Activated CD4-positive, alpha-beta T cell treated with anti-CD3 and anti-CD28 coated beads, Interleukin-2, amount 10 ng/mL, durations not matched to agents 24 days and 14 days (primary cell): ENCODE results near the gene GADD45GIP1. TPM values are rescaled to one million over a fixed set of nuclear protein-coding genes. Genes with fewer than 3 reads are reported as not detected.

Source experiments
- DNase-seq: peaks from one replicate; pipeline ENCODE4 v3.0.0; 2022
- H3K27ac Mint-ChIP-seq: one replicate; pipeline ENCODE4 v1.8.0; 2022; ENCODE audit warnings: mild to moderate bottlenecking, mixed read lengths
- H3K27me3 Mint-ChIP-seq: one replicate; pipeline ENCODE4 v1.8.0; 2022; ENCODE audit warnings: mixed read lengths
- H3K36me3 Mint-ChIP-seq: one replicate; pipeline ENCODE4 v1.8.0; 2022; ENCODE audit warnings: low read depth, mild to moderate bottlenecking, mixed read lengths
- H3K4me1 Mint-ChIP-seq: one replicate; pipeline ENCODE4 v1.8.0; 2021; ENCODE audit warnings: mixed read lengths
- H3K4me3 Mint-ChIP-seq: one replicate; pipeline ENCODE4 v1.8.0; 2022; ENCODE audit warnings: mild to moderate bottlenecking, moderate library complexity, mixed read lengths
- H3K9me3 Mint-ChIP-seq: one replicate; pipeline ENCODE4 v1.8.0; 2021; ENCODE audit warnings: mixed read lengths
- intact Hi-C: fragments of 100-400 bp; cut with micrococcal nuclease; formaldehyde crosslinking; loops from one replicate; pipeline ENCODE4 v1.15.1; 2023
- total RNA-seq: library from RNA; stranded (reverse); gene quantifications from 2 replicates; pipeline ENCODE4 v1.2.3, GENCODE V29; 2022

GADD45GIP1 gene
- total RNA-seq, 1 donor from 2014 or later: 32.4 TPM

GRCh38 chr19:12913851-12914690, 43.0 kb downstream of the GADD45GIP1 start:
- DNase-seq: peak; percentile 88

GRCh38 chr19:12913011-12913561, 43.9 kb downstream of the GADD45GIP1 start:
- H3K4me1 Mint-ChIP-seq: peaks cover 16% of the 10 kb centered on the region
- H3K4me3 Mint-ChIP-seq: no peak overlapping the region
- intact Hi-C loops: loop anchor here (10.0 kb wide), 1 partner anchor 1612 kb away; the partner anchor contains the start of gene TECR
- H3K9me3 Mint-ChIP-seq: no peaks in the 10 kb centered on the region
- no peaks in the 10 kb centered on the region for H3K27me3 Mint-ChIP-seq
- no peaks in the 10 kb centered on the region for H3K36me3 Mint-ChIP-seq
- H3K27ac Mint-ChIP-seq: peak overlapping the region; percentile 70
- no peak for DNase-seq

More at GRCh38 chr19:12913851-12914690, 43.0 kb downstream of the GADD45GIP1 start:
- H3K4me1 Mint-ChIP-seq: peaks cover 24% of the 10 kb centered on the region
- intact Hi-C loops: loop anchor here (10.0 kb wide), 1 partner anchor 1611 kb away; the partner anchor contains the start of gene TECR
- H3K4me3 Mint-ChIP-seq: peak overlapping the region; percentile 65
- H3K9me3 Mint-ChIP-seq: no peaks in the 10 kb centered on the region
- peak overlapping the region; percentile 91 for H3K27ac Mint-ChIP-seq
- H3K27me3 Mint-ChIP-seq: peaks cover under 1% of the 10 kb centered on the region
- peaks cover under 1% of the 10 kb centered on the region for H3K36me3 Mint-ChIP-seq

GRCh38 chr19:12912571-12912970, 44.5 kb downstream of the GADD45GIP1 start:
- Mint-ChIP-seq H3K9me3 (no peaks in the 10 kb centered on the region), H3K36me3 (no peaks in the 10 kb centered on the region), H3K4me1 (peaks cover 16% of the 10 kb centered on the region), H3K27ac (no peak overlapping the region), H3K27me3 (no peaks in the 10 kb centered on the region), H3K4me3 (no peak overlapping the region)
- intact Hi-C loops: loop anchor here (10.0 kb wide), 1 partner anchor 1612 kb away; the partner anchor contains the start of gene TECR
- no peak for DNase-seq

GRCh38 chr19:12907166-12907565, 49.9 kb downstream of the GADD45GIP1 start:
- Mint-ChIP-seq H3K36me3 (no peaks in the 10 kb centered on the region), H3K27me3 (no peaks in the 10 kb centered on the region), H3K9me3 (no peaks in the 10 kb centered on the region), H3K4me3 (no peak overlapping the region), H3K4me1 (no peaks in the 10 kb centered on the region), H3K27ac (no peak overlapping the region)
- intact Hi-C loops: no loop called here
- DNase-seq: no peak

Other genes starting within 250 kb of the GADD45GIP1 start
- 153 and 163 TPM in 2 replicates for gene TNPO2, start 233.3 kb downstream of the GADD45GIP1 start, total RNA-seq
- 216 and 218 TPM in 2 replicates for gene TRIR, start 222.5 kb downstream of the GADD45GIP1 start, total RNA-seq
- 64.6 and 67.3 TPM in 2 replicates for gene GET3, start 219.7 kb downstream of the GADD45GIP1 start, total RNA-seq
- not detected in 2 replicates for gene BEST2, start 205.4 kb downstream of the GADD45GIP1 start, total RNA-seq
- 17.8 and 18.3 TPM in 2 replicates for gene HOOK2, start 181.7 kb downstream of the GADD45GIP1 start, total RNA-seq
- gene JUNB, start 165.7 kb downstream of the GADD45GIP1 start, total RNA-seq: 302 and 310 TPM in 2 replicates
- 277 and 294 TPM in 2 replicates for gene PRDX2, start 155.4 kb downstream of the GADD45GIP1 start, total RNA-seq
- gene THSD8, start 155.2 kb downstream of the GADD45GIP1 start, total RNA-seq: 26.8 and 32.7 TPM in 2 replicates
- gene RNASEH2A, start 150.6 kb downstream of the GADD45GIP1 start, total RNA-seq: 35.8 and 51.5 TPM in 2 replicates
- not detected in 2 replicates for gene RTBDN, start 122.6 kb downstream of the GADD45GIP1 start, total RNA-seq
- gene MAST1, start 118.7 kb downstream of the GADD45GIP1 start, total RNA-seq: 1.6 and 2.4 TPM in 2 replicates
- 21.5 and 22.0 TPM in 2 replicates for gene DNASE2, start 75.8 kb downstream of the GADD45GIP1 start, total RNA-seq
- gene KLF1, start 70.0 kb downstream of the GADD45GIP1 start, total RNA-seq: 0.77 and 1.2 TPM in 2 replicates
- 66.9 and 71.6 TPM in 2 replicates for gene GCDH, start 66.1 kb downstream of the GADD45GIP1 start, total RNA-seq
- gene SYCE2, start 37.9 kb downstream of the GADD45GIP1 start, total RNA-seq: 2.3 and 3.3 TPM in 2 replicates
- 202 and 208 TPM in 2 replicates for gene FARSA, start 23.5 kb downstream of the GADD45GIP1 start, total RNA-seq
- gene CALR, start 18.6 kb downstream of the GADD45GIP1 start, total RNA-seq: 987 and 994 TPM in 2 replicates
- gene RAD23A, start 11.4 kb downstream of the GADD45GIP1 start, total RNA-seq: 208 and 212 TPM in 2 replicates
- 0.12 TPM in 1 of 2 replicates, not detected in the other for gene DAND5, start 12.4 kb upstream of the GADD45GIP1 start, total RNA-seq
- 8.3 and 10.4 TPM in 2 replicates for gene NFIX, start 38.3 kb upstream of the GADD45GIP1 start, total RNA-seq
- 2.1 and 2.4 TPM in 2 replicates for gene LYL1, start 145.6 kb upstream of the GADD45GIP1 start, total RNA-seq
- 153 and 155 TPM in 2 replicates for gene TRMT1, start 159.5 kb upstream of the GADD45GIP1 start, total RNA-seq
- gene NACC1, start 161.0 kb upstream of the GADD45GIP1 start, total RNA-seq: 118 and 121 TPM in 2 replicates
- 66.2 and 73.5 TPM in 2 replicates for gene STX10, start 193.2 kb upstream of the GADD45GIP1 start, total RNA-seq
- 161 TPM in 2 replicates for gene IER2, start 193.2 kb upstream of the GADD45GIP1 start, total RNA-seq